ENCODE results near the gene LIN7B.
"Not testable (repeated sequence)": the region's sequence is repeated elsewhere in the genome, so short reads cannot be mapped to it uniquely, and the experiment has no call there.

The LIN7B gene

DNA sequence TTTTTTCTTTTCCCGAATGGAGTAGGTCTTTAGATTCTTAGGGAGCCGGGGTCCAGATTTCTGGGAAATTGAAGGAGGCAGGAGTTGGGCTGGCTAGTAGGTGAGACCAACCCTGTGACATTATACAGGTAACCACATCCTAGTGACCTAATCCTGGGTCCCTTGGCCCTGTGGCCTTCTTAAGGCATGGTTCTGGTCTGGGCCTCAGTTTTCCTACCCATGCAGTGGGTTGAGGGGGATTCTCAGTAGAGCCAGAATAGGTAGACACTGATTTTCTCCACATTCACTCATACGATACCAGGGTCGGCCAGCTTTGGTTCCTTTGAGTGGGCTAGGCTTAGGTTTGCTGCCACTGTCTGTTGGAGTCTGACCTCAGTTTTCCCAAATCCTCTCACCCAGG lies 12.4 kb downstream of the LIN7B start:
- no peaks in the 10 kb centered on the region for H3K36me3 ChIP-seq (ENCODE audit: insufficient read depth, low read length)
- no peaks in the 10 kb centered on the region for H3K27me3 ChIP-seq (ENCODE audit: control insufficient read depth in 1 of 2, insufficient read depth in 2 of 2, low read length in 2 of 2)
- no peak overlapping the region for H3K9ac ChIP-seq (ENCODE audit: low read length)
- no peaks in the 10 kb centered on the region for H3K9me3 ChIP-seq (ENCODE audit: low read length)
- H3K4me1 ChIP-seq (ENCODE audit: insufficient read depth, low read length): peaks cover 11% of the 10 kb centered on the region
- no peak overlapping the region for H3K27ac ChIP-seq (ENCODE audit: low read depth, low read length)
- no peak overlapping the region for H3K4me3 ChIP-seq (ENCODE audit: low read depth in 1 of 2, low read length in 2 of 2)

DNA sequence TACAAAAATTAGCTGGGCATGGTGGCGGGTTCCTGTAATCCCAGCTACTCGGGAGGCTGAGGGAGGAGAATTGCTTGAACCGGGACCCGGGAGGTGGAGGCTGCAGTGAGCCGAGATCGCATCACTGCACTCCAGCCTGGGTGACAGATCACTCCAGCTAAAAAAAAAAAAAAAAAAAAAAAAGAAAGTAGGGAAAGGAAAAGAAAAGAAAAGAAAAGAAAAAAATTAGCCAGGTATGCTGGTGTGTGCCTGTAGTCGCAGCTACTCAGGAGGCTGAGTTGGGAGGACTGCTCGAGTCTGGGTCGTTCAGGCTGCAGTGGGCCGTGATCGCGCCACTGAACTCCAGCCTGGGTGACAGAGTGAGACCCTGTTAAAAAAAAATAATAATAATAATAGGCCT lies 13.1 kb downstream of the LIN7B start:
- not testable (repeated sequence) for H3K27ac ChIP-seq (ENCODE audit: low read depth, low read length); H3K36me3 ChIP-seq (ENCODE audit: insufficient read depth, low read length); H3K9me3 ChIP-seq (ENCODE audit: low read length); H3K9ac ChIP-seq (ENCODE audit: low read length); H3K4me3 ChIP-seq (ENCODE audit: low read depth in 1 of 2, low read length in 2 of 2); H3K27me3 ChIP-seq (ENCODE audit: control insufficient read depth in 1 of 2, insufficient read depth in 2 of 2, low read length in 2 of 2)
- peaks cover 11% of the 10 kb centered on the region for H3K4me1 ChIP-seq (ENCODE audit: insufficient read depth, low read length)

- no peaks in the 10 kb centered on the region for H3K27me3 ChIP-seq (ENCODE audit: control insufficient read depth in 1 of 2, insufficient read depth in 2 of 2, low read length in 2 of 2)
- H3K4me1 ChIP-seq (ENCODE audit: insufficient read depth, low read length): peaks cover 11% of the 10 kb centered on the region
- H3K9ac ChIP-seq (ENCODE audit: low read length): no peak overlapping the region
- H3K9me3 ChIP-seq (ENCODE audit: low read length): no peaks in the 10 kb centered on the region
- peak overlapping the region; percentile 38 for H3K4me3 ChIP-seq (ENCODE audit: low read depth in 1 of 2, low read length in 2 of 2)
- H3K27ac ChIP-seq (ENCODE audit: low read depth, low read length): no peak overlapping the region
- no peaks in the 10 kb centered on the region for H3K36me3 ChIP-seq (ENCODE audit: insufficient read depth, low read length)
Observed at GRCh38 chr19:49127674-49128544, 13.7 kb downstream of the LIN7B start.

DNA sequence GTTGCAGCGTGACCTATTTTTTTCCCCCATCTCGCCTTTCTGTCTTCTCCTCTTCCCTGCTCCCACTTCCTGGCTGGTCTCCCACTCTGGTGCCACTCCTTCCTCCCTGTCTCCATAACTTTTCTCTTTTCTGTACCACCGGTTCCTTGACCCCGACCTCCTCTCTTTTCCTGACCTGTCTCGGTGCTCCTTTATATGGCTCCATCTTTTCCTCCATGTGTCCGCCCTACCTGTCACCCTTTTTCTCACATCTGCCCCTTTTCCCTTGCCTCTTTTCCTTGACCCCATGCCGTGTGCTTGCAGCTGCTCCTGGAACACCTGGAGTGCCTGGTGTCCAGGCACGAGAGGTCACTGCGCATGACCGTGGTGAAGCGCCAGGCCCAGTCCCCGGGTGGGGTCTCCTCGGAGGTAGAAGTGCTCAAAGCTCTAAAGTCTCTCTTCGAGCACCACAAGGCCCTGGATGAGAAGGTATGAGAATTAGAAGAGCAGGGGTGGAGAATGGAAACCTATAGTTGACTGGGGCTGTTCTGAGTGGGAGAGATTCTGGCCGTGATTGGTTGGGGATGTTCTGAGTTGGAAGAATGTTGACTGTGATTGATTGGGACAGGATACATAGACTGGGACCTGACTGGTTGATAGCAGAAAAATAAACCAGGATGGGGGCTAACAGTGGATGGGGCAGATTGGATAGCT lies 14.5 kb downstream of the LIN7B start:
- H3K4me3 ChIP-seq (ENCODE audit: low read depth in 1 of 2, low read length in 2 of 2): peak overlapping the region in 1 of 2 donors; percentile 38
- H3K9ac ChIP-seq (ENCODE audit: low read length): no peak overlapping the region
- H3K27me3 ChIP-seq (ENCODE audit: control insufficient read depth in 1 of 2, insufficient read depth in 2 of 2, low read length in 2 of 2): peaks cover 0 to 5% of the 10 kb centered on the region in 2 donors
- no peak overlapping the region for H3K27ac ChIP-seq (ENCODE audit: low read depth, low read length)
- H3K36me3 ChIP-seq (ENCODE audit: insufficient read depth, low read length): no peaks in the 10 kb centered on the region
- H3K9me3 ChIP-seq (ENCODE audit: low read length): no peaks in the 10 kb centered on the region
- peaks cover 11% of the 10 kb centered on the region for H3K4me1 ChIP-seq (ENCODE audit: insufficient read depth, low read length)

DNA sequence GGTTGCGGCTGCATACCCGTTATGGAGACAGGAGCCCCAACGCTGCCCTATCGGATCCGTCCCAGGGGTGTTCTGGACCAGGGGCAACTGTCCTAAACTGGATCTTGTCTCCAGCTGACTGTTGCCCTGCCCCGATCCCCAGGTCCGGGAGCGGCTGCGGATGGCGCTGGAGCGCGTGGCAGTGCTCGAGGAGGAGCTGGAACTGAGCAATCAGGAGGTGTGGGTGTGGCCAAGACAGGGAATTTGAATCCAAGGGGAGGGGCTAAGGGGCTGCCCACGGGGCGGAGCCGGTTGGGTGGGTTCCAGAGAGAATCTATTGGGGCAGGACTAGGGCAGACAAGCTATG lies 15.0 kb downstream of the LIN7B start:
- Histone ChIP-seq H3K9me3 (ENCODE audit: low read length) (no peaks in the 10 kb centered on the region), H3K4me1 (ENCODE audit: insufficient read depth, low read length) (peaks cover 11% of the 10 kb centered on the region), H3K27me3 (ENCODE audit: control insufficient read depth in 1 of 2, insufficient read depth in 2 of 2, low read length in 2 of 2) (peaks cover 4 to 10% of the 10 kb centered on the region in 2 donors), H3K27ac (ENCODE audit: low read depth, low read length) (no peak overlapping the region), H3K4me3 (ENCODE audit: low read depth in 1 of 2, low read length in 2 of 2) (no peak overlapping the region), H3K36me3 (ENCODE audit: insufficient read depth, low read length) (no peaks in the 10 kb centered on the region), H3K9ac (ENCODE audit: low read length) (no peak overlapping the region)

- Histone ChIP-seq H3K27ac (ENCODE audit: low read depth, low read length) (no peak overlapping the region), H3K9me3 (ENCODE audit: low read length) (no peaks in the 10 kb centered on the region), H3K4me1 (ENCODE audit: insufficient read depth, low read length) (peaks cover 11% of the 10 kb centered on the region), H3K27me3 (ENCODE audit: control insufficient read depth in 1 of 2, insufficient read depth in 2 of 2, low read length in 2 of 2) (peaks cover 9 to 18% of the 10 kb centered on the region in 2 donors), H3K9ac (ENCODE audit: low read length) (no peak overlapping the region), H3K4me3 (ENCODE audit: low read depth in 1 of 2, low read length in 2 of 2) (no peak overlapping the region), H3K36me3 (ENCODE audit: insufficient read depth, low read length) (no peaks in the 10 kb centered on the region)
Observed at GRCh38 chr19:49130325-49130724, 16.2 kb downstream of the LIN7B start.

DNA sequence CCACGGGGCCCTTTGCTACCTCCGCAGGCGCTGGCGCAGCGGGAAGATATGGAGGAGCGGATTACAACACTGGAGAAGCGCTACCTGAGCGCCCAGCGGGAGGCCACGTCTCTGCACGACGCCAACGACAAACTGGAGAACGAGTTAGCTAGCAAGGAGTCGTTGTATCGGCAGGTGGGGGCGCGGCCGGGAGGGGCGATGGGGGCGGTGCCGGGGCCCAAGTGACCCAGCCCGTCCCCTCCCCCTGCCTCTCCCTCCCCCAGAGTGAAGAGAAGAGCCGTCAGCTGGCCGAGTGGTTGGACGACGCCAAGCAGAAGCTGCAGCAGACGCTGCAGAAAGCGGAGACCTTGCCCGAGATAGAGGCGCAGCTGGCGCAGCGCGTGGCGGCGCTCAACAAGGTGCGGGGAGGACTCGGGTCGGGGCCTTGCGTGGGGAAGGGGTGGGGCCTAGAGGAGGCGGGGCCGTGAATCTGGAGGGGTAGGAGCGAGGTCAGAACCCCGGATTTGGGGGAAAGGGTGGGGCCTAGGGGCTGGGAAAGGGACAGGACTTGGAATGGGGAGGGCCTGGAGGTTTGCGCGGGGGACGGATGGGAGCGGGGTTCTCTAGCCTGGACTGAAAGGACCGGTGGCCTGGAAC lies 18.9 kb downstream of the LIN7B start:
- H3K9me3 ChIP-seq (ENCODE audit: low read length): no peaks in the 10 kb centered on the region
- H3K4me1 ChIP-seq (ENCODE audit: insufficient read depth, low read length): peaks cover 6% of the 10 kb centered on the region
- no peak overlapping the region for H3K4me3 ChIP-seq (ENCODE audit: low read depth in 1 of 2, low read length in 2 of 2)
- H3K27me3 ChIP-seq (ENCODE audit: control insufficient read depth in 1 of 2, insufficient read depth in 2 of 2, low read length in 2 of 2): peaks cover 9 to 18% of the 10 kb centered on the region in 2 donors
- no peaks in the 10 kb centered on the region for H3K36me3 ChIP-seq (ENCODE audit: insufficient read depth, low read length)
- H3K9ac ChIP-seq (ENCODE audit: low read length): no peak overlapping the region
- H3K27ac ChIP-seq (ENCODE audit: low read depth, low read length): no peak overlapping the region

- Histone ChIP-seq H3K27ac (ENCODE audit: low read depth, low read length) (no peak overlapping the region), H3K36me3 (ENCODE audit: insufficient read depth, low read length) (no peaks in the 10 kb centered on the region), H3K27me3 (ENCODE audit: control insufficient read depth in 1 of 2, insufficient read depth in 2 of 2, low read length in 2 of 2) (peaks cover 9 to 18% of the 10 kb centered on the region in 2 donors), H3K9ac (ENCODE audit: low read length) (no peak overlapping the region), H3K9me3 (ENCODE audit: low read length) (no peaks in the 10 kb centered on the region), H3K4me3 (ENCODE audit: low read depth in 1 of 2, low read length in 2 of 2) (peak overlapping the region in 1 of 2 donors; percentile 4), H3K4me1 (ENCODE audit: insufficient read depth, low read length) (no peaks in the 10 kb centered on the region)
Observed at GRCh38 chr19:49133621-49134454, 19.7 kb downstream of the LIN7B start.

- Histone ChIP-seq H3K9ac (ENCODE audit: low read length) (no peak overlapping the region), H3K4me1 (ENCODE audit: insufficient read depth, low read length) (no peaks in the 10 kb centered on the region), H3K4me3 (ENCODE audit: low read depth in 1 of 2, low read length in 2 of 2) (no peak overlapping the region), H3K9me3 (ENCODE audit: low read length) (no peaks in the 10 kb centered on the region), H3K27me3 (ENCODE audit: control insufficient read depth in 1 of 2, insufficient read depth in 2 of 2, low read length in 2 of 2) (peaks cover 9 to 18% of the 10 kb centered on the region in 2 donors), H3K27ac (ENCODE audit: low read depth, low read length) (no peak overlapping the region), H3K36me3 (ENCODE audit: insufficient read depth, low read length) (no peaks in the 10 kb centered on the region)
Observed at GRCh38 chr19:49135686-49136085, 21.5 kb downstream of the LIN7B start.

- Histone ChIP-seq H3K36me3 (ENCODE audit: insufficient read depth, low read length) (no peaks in the 10 kb centered on the region), H3K4me3 (ENCODE audit: low read depth in 1 of 2, low read length in 2 of 2) (no peak overlapping the region), H3K9me3 (ENCODE audit: low read length) (no peaks in the 10 kb centered on the region), H3K27ac (ENCODE audit: low read depth, low read length) (no peak overlapping the region), H3K9ac (ENCODE audit: low read length) (no peak overlapping the region), H3K4me1 (ENCODE audit: insufficient read depth, low read length) (no peaks in the 10 kb centered on the region), H3K27me3 (ENCODE audit: control insufficient read depth in 1 of 2, insufficient read depth in 2 of 2, low read length in 2 of 2) (peaks cover 9 to 18% of the 10 kb centered on the region in 2 donors)
Observed at GRCh38 chr19:49136771-49137171, 22.6 kb downstream of the LIN7B start.

DNA sequence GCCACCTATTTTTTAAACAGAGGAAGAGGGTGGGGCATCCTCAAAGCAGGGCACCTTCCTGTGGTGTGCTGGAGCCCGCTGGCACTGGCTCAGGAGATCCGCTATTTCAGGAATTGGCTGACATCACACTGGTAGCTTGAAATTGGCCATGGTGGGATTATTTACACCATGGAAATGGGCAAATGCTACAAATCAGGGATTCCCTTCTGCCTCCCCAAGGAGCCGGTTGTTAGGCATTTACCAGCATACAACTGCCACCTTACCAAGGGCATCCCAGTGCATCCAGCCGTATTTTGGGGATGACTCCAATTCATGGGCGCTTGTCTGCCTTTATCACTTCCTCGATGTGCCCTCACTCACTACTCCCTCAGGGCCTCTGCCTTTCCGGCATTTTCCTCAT lies 26.8 kb downstream of the LIN7B start:
- Histone ChIP-seq H3K9me3 (ENCODE audit: low read length) (no peaks in the 10 kb centered on the region), H3K4me3 (ENCODE audit: low read depth in 1 of 2, low read length in 2 of 2) (no peak overlapping the region), H3K27me3 (ENCODE audit: control insufficient read depth in 1 of 2, insufficient read depth in 2 of 2, low read length in 2 of 2) (no peaks in the 10 kb centered on the region), H3K27ac (ENCODE audit: low read depth, low read length) (no peak overlapping the region), H3K9ac (ENCODE audit: low read length) (no peak overlapping the region), H3K36me3 (ENCODE audit: insufficient read depth, low read length) (no peaks in the 10 kb centered on the region), H3K4me1 (ENCODE audit: insufficient read depth, low read length) (peaks cover 6% of the 10 kb centered on the region)
